GM12892 (cell line): ENCODE data around the gene PCF11.

ENCODE experiments used
- POLR2A ChIP-seq: IDR thresholded peaks from 2 replicates; pipeline ENCODE4 v1.6.1; 2011; ENCODE audit warnings: low read depth, low read length, control low read depth
- POLR2AphosphoS5 ChIP-seq: IDR thresholded peaks from 2 replicates; pipeline ENCODE4 v1.6.1; 2011; ENCODE audit warnings: low read depth, low read length, control low read depth
- TAF1 ChIP-seq: IDR thresholded peaks from 2 replicates; pipeline ENCODE4 v1.6.1; 2011; ENCODE audit warnings: low read depth, mild to moderate bottlenecking, control low read depth, low read length, borderline replicate concordance

DNA sequence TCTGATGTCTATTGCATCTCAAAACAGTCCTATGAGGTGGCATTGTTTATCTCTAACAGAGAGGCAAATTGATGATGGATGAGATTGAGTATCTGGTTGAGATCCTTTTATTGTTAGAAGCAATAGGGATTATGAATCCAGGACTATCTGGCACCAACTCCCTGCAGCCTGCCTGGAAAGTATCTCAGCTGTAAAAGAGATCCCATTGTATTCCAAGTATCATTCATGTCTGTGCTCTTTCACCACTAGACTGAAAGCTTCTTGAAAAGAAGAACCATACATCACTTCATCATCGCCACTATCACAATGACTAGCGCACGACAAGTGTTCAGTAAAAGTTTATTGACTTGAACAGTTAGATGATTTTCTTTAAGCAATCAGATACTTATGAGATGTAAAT is 41.9 kb upstream of the PCF11 start:
- TF ChIP-seq POLR2AphosphoS5, result no peak
- TF ChIP-seq TAF1, result no peak
- TF ChIP-seq POLR2A, result no peak
